ENCODE data around the gene CTSW.
"Not testable (repeated sequence)": the region's sequence is repeated elsewhere in the genome, so short reads cannot be mapped to it uniquely, and the experiment has no call there.

- not testable (repeated sequence) for TF ChIP-seq CTCF (IDR thresholded peaks at IDR 0.05); SP1 (CRISPR knock-in tag; conservative IDR thresholded peaks at IDR 0.05); ZNF425 (CRISPR knock-in tag; conservative IDR thresholded peaks at IDR 0.05); ETV6 (CRISPR knock-in tag; IDR thresholded peaks at IDR 0.05)
These were observed 30.9 kb upstream of the CTSW start for GRCh38 chr11:65848693-65849092.
